Neutrophil (primary cell): ENCODE measurements around the gene GRM8.

Experiments
- H3K27ac ChIP-seq: fragments of 200-600 bp; sonication (generic); 2 replicates; pipeline ENCODE4 v1.5.1; 2016; ENCODE audit warnings: mild to moderate bottlenecking, moderate library complexity
- H3K27me3 ChIP-seq: fragments of 200-600 bp; sonication (generic); 2 replicates; pipeline ENCODE4 v1.6.0; 2016; ENCODE audit warnings: mild to moderate bottlenecking
- H3K36me3 ChIP-seq: fragments of 200-600 bp; sonication (generic); 2 replicates; pipeline ENCODE4 v1.5.1; 2017
- H3K4me1 ChIP-seq, 2 experiments: fragments of 200-600 bp in 1 of 2; sonication (generic) in 1 of 2; 1 replicate in 1 of 2; 2 replicates in 1 of 2; pipeline versions ENCODE4 v1.5.1 to v1.6.1; 2013 to 2016; ENCODE audit warnings: low read depth in 1 of 2, low read length in 1 of 2, mild to moderate bottlenecking in 1 of 2, moderate library complexity in 1 of 2; ENCODE audit not compliant: control insufficient read depth in 1 of 2, insufficient read depth in 1 of 2
- H3K4me3 ChIP-seq, 2 experiments: fragments of 200-600 bp in 1 of 2; sonication (generic) in 1 of 2; 1 replicate in 1 of 2; 2 replicates in 1 of 2; pipeline ENCODE4 v1.5.1; 2013 to 2016; ENCODE audit warnings: low read depth in 1 of 2, low read length in 1 of 2, mild to moderate bottlenecking in 1 of 2, moderate library complexity in 1 of 2
- H3K9me3 ChIP-seq: fragments of 200-600 bp; sonication (generic); 2 replicates; pipeline ENCODE4 v1.5.1; 2016
- TF ChIP-seq, protein P1 (sequence below): fragments of 200-600 bp; sonication (generic); IDR thresholded peaks from 2 replicates; pipeline ENCODE4 v1.5.1; 2016; ENCODE audit warnings: antibody characterized with exemption

Gene GRM8

DNA sequence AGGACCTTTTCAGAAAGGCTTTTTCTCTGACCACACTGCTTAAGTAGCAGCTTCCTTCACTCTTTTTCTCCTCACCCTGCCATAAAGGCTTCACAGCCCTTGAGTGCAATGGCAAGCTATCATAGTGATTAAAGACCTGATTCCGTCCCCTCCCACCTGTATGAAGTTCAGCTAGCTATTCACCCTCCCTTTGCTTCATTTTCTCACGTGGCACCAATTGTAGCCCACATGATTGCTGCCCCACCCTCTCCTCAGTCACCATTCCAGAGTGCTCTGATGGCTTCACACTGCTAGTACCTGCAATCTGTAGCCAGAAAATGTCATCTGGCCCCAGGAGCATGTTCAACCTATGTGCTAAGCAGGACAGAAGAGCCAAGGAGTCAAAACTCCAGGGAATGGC lies 523.8 kb downstream of the GRM8 start:
- TF ChIP-seq, protein P1, sequence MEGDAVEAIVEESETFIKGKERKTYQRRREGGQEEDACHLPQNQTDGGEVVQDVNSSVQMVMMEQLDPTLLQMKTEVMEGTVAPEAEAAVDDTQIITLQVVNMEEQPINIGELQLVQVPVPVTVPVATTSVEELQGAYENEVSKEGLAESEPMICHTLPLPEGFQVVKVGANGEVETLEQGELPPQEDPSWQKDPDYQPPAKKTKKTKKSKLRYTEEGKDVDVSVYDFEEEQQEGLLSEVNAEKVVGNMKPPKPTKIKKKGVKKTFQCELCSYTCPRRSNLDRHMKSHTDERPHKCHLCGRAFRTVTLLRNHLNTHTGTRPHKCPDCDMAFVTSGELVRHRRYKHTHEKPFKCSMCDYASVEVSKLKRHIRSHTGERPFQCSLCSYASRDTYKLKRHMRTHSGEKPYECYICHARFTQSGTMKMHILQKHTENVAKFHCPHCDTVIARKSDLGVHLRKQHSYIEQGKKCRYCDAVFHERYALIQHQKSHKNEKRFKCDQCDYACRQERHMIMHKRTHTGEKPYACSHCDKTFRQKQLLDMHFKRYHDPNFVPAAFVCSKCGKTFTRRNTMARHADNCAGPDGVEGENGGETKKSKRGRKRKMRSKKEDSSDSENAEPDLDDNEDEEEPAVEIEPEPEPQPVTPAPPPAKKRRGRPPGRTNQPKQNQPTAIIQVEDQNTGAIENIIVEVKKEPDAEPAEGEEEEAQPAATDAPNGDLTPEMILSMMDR = no peak
- no peaks in the 10 kb centered on the region for H3K36me3 ChIP-seq
- no peaks in the 10 kb centered on the region for H3K27me3 ChIP-seq
- no peak overlapping the region for H3K4me3 ChIP-seq
- H3K9me3 ChIP-seq = no peaks in the 10 kb centered on the region
- H3K4me1 ChIP-seq = no peaks in the 10 kb centered on the region
- no peak overlapping the region for H3K27ac ChIP-seq

DNA sequence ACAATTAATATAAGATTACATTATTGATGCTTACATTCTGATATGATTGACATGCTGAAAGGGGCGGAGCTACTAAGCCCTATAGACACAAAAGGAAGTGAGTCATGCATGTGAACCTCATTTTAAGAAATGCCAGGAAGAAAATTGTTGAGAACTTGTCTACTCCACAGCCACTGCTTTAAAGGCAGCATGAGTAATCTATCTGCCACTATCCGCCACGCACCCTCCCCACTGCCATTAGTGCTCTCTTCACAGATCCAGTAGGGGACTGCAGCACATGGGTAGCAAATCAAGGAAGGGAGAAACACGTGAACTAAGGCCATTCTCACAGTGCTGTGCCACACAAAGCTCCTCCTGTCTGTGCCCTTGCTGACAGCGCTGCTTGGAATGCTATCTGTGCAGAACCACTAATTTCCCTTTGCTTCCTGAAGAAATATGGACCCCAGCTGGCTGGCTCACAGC lies 524.8 kb downstream of the GRM8 start:
- H3K9me3 ChIP-seq = no peaks in the 10 kb centered on the region
- no peak overlapping the region for H3K27ac ChIP-seq
- no peak overlapping the region for H3K4me3 ChIP-seq
- H3K4me1 ChIP-seq = no peaks in the 10 kb centered on the region
- TF ChIP-seq, protein P1 = no peak
- no peaks in the 10 kb centered on the region for H3K27me3 ChIP-seq
- H3K36me3 ChIP-seq = no peaks in the 10 kb centered on the region

GRCh38 chr7:126723966-126724544 lies 528.7 kb downstream of the GRM8 start:
- Histone ChIP-seq H3K36me3 (no peaks in the 10 kb centered on the region), H3K27me3 (no peaks in the 10 kb centered on the region), H3K27ac (no peak overlapping the region), H3K9me3 (no peaks in the 10 kb centered on the region), H3K4me3 (no peak overlapping the region), H3K4me1 (no peaks in the 10 kb centered on the region)
- TF ChIP-seq, protein P1 = no peak

DNA sequence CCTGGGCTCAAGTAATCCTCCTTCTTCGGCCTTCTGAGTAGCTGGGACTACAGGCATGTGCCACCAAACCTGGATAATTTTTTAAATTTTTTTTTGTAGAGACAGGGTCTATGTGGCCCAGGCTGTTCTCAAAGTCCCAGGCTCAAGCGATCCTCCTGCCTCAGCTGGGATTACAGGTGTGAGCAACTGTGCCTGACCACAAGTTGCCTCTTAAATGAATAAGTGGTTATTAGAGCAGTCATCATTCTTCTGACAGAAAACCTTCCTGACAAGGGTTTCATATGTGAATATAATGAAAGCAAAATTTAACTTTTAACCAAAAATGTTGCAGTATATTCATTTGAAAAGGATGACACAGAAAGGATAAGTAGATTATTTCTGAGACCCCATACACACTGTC lies 532.5 kb downstream of the GRM8 start:
- H3K36me3 ChIP-seq = no peaks in the 10 kb centered on the region
- H3K4me3 ChIP-seq = no peak overlapping the region
- no peaks in the 10 kb centered on the region for H3K27me3 ChIP-seq
- no peaks in the 10 kb centered on the region for H3K9me3 ChIP-seq
- no peak overlapping the region for H3K27ac ChIP-seq
- H3K4me1 ChIP-seq = no peaks in the 10 kb centered on the region
- TF ChIP-seq, protein P1 = no peak

- H3K27me3 ChIP-seq = no peaks in the 10 kb centered on the region
- no peaks in the 10 kb centered on the region for H3K36me3 ChIP-seq
- no peaks in the 10 kb centered on the region for H3K4me1 ChIP-seq
- TF ChIP-seq, protein P1 = no peak
- no peaks in the 10 kb centered on the region for H3K9me3 ChIP-seq
- H3K27ac ChIP-seq = no peak overlapping the region
- no peak overlapping the region for H3K4me3 ChIP-seq
Measured at GRCh38 chr7:126718419-126718818, 534.3 kb downstream of the GRM8 start.
